Measurements from ENCODE around the gene PIGH. TPM values are rescaled to one million over a fixed set of nuclear protein-coding genes. Genes with fewer than 3 reads are reported as not detected.

Gene PIGH
- total RNA-seq, 1 experiment from 2014 or later: 9.4 TPM

DNA sequence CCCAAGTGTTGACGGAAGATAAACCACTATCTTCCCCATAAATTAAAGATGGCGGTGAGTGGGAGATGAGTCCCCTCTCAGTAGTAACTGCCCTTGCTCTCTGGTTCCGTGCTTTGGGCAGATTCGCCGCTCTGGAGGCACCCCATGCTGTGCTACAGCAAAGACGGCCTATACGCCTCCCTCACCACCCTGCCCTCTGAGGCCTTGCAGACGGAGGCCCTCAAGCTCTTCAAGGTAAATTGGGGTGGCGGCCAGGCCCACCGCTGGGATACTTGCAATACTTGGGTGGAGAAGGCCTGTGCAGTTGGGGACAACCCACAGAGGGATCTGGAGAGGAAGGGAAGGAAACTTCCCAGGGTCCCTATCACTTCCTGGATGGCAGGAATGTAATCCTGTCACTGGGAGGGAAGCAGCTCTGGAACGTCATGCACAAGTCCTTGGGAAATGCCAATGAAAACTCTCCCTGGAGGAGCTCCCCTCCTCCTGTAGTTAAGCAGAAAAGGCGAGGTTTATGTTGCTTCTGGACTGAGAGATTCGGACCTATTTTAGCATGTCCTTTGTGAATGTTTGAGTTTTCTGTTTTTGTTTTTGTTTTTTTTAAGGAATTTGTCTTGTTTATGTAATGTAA, 22.8 kb downstream of the PIGH start:
- H2AFZ ChIP-seq (ENCODE audit: low read length): no peak overlapping the region
- H3K4me1 ChIP-seq (ENCODE audit: insufficient read depth, low read length): no peaks in the 10 kb centered on the region
- H2BK120ac ChIP-seq (ENCODE audit: low read depth, low read length, poor library complexity, severe bottlenecking): no peak overlapping the region
- H3K9ac ChIP-seq (ENCODE audit: extremely low read depth, insufficient read length, low read length): no peak overlapping the region
- H2BK15ac ChIP-seq (ENCODE audit: low read depth, low read length): no peak overlapping the region
- H4K8ac ChIP-seq (replicated peaks; ENCODE audit: insufficient read length, low read depth, low read length): no peak overlapping the region
- Mint-ChIP-seq H3K4me1 (no peaks in the 10 kb centered on the region), H3K27ac (no peak overlapping the region; a peak in 1 of 7 replicates), H3K4me3 (no peak overlapping the region), H3K27me3 (ENCODE audit: low read depth) (no peaks in the 10 kb centered on the region), H3K9me3 (no peaks in the 10 kb centered on the region), H3K36me3 (ENCODE audit: insufficient read depth in 1 of 3, low read depth in 3 of 3) (peaks cover 8 to 63% (median 37%) of the 10 kb centered on the region in 3 experiments; a peak in 6 of 7 replicates)
- H3K79me2 ChIP-seq (ENCODE audit: insufficient read depth, low read length): no peaks in the 10 kb centered on the region
- no CpG with 5 or more reads among the region's 13 CpGs for WGBS (ENCODE audit: extremely low coverage, insufficient read length, low lambda C conversion rate)
- no peaks in the 10 kb centered on the region for H4K20me1 ChIP-seq (ENCODE audit: control insufficient read depth, insufficient read depth, insufficient read length)
- no peak for DNase-seq
- no peak overlapping the region for H3T11ph ChIP-seq (ENCODE audit: low read length)
- no peak overlapping the region for H3K18ac ChIP-seq (ENCODE audit: insufficient read length, low read depth, low read length)
- H3K23ac ChIP-seq (ENCODE audit: insufficient read length, low read depth, low read length): no peak overlapping the region
- H3K27me3 ChIP-seq (ENCODE audit: insufficient read depth, low read length): no peaks in the 10 kb centered on the region
- TF ChIP-seq, protein P1, sequence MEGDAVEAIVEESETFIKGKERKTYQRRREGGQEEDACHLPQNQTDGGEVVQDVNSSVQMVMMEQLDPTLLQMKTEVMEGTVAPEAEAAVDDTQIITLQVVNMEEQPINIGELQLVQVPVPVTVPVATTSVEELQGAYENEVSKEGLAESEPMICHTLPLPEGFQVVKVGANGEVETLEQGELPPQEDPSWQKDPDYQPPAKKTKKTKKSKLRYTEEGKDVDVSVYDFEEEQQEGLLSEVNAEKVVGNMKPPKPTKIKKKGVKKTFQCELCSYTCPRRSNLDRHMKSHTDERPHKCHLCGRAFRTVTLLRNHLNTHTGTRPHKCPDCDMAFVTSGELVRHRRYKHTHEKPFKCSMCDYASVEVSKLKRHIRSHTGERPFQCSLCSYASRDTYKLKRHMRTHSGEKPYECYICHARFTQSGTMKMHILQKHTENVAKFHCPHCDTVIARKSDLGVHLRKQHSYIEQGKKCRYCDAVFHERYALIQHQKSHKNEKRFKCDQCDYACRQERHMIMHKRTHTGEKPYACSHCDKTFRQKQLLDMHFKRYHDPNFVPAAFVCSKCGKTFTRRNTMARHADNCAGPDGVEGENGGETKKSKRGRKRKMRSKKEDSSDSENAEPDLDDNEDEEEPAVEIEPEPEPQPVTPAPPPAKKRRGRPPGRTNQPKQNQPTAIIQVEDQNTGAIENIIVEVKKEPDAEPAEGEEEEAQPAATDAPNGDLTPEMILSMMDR (conservative IDR thresholded peaks at IDR 0.05): no peak
- no peak overlapping the region for H3K4ac ChIP-seq (ENCODE audit: low read depth, low read length)
- H2BK5ac ChIP-seq (ENCODE audit: insufficient read length, low read length): no peak overlapping the region
- no peak overlapping the region for H3K27ac ChIP-seq (ENCODE audit: insufficient read length, low read depth, low read length)
- H3K9me3 ChIP-seq (ENCODE audit: control insufficient read depth, low read depth, low read length): no peaks in the 10 kb centered on the region
- H4K91ac ChIP-seq (ENCODE audit: insufficient read length, low read depth, low read length): no peak overlapping the region
- H3K14ac ChIP-seq (ENCODE audit: insufficient read depth, low read length): no peak overlapping the region
- no peak overlapping the region for H2AK5ac ChIP-seq (ENCODE audit: insufficient read length, low read length)
- H2BK12ac ChIP-seq (ENCODE audit: insufficient read length, low read depth, low read length): no peak overlapping the region
- H4K5ac ChIP-seq (ENCODE audit: insufficient read length, low read depth, low read length): no peak overlapping the region
- H3K56ac ChIP-seq (ENCODE audit: insufficient read length, low read depth, low read length): no peak overlapping the region
- no peaks in the 10 kb centered on the region for H3K79me1 ChIP-seq (ENCODE audit: insufficient read depth, low read depth, low read length, poor library complexity, severe bottlenecking)
- no peak overlapping the region for H3K4me2 ChIP-seq (ENCODE audit: insufficient read depth, insufficient read length, low read length)
- H3K23me2 ChIP-seq (ENCODE audit: insufficient read length, low read depth, low read length, poor library complexity, severe bottlenecking): no peaks in the 10 kb centered on the region
- no peak overlapping the region for H2BK20ac ChIP-seq (ENCODE audit: low read depth, low read length, poor library complexity, severe bottlenecking)
